Loucy (cell line): ENCODE results near the gene AQP1.

ENCODE experiments used
- H2AFZ ChIP-seq: fragments of 200-600 bp; sonication (generic); 2 replicates; pipeline ENCODE4 v1.6.0; 2016; ENCODE audit warnings: antibody characterized with exemption, mild to moderate bottlenecking, low read length, moderate library complexity
- H3F3A ChIP-seq: fragments of 200-600 bp; 2 replicates; pipeline ENCODE4 v1.6.0; 2016; ENCODE audit warnings: antibody characterized with exemption, low read depth, mild to moderate bottlenecking
- H3K27me3 ChIP-seq: fragments of 200-600 bp; sonication (generic); 2 replicates; pipeline ENCODE4 v1.6.1; 2014; ENCODE audit warnings: low read length, mild to moderate bottlenecking; ENCODE audit not compliant: insufficient read depth, poor library complexity, severe bottlenecking
- H3K36me3 ChIP-seq: fragments of 200-600 bp; sonication (generic); 2 replicates; pipeline ENCODE4 v1.6.1; 2016; ENCODE audit warnings: low read length; ENCODE audit not compliant: insufficient read depth
- H3K4me1 ChIP-seq: fragments of 200-600 bp; sonication (generic); 2 replicates; pipeline ENCODE4 v1.5.1; 2014; ENCODE audit warnings: low read length, mild to moderate bottlenecking; ENCODE audit not compliant: insufficient read depth, poor library complexity, severe bottlenecking
- H3K4me2 ChIP-seq: fragments of 200-600 bp; sonication (generic); 2 replicates; pipeline ENCODE4 v1.6.0; 2014; ENCODE audit warnings: antibody characterized with exemption, low read length, low read depth, mild to moderate bottlenecking; ENCODE audit not compliant: poor library complexity, severe bottlenecking
- H3K4me3 ChIP-seq: fragments of 200-600 bp; sonication (generic); 2 replicates; pipeline ENCODE4 v1.5.1; 2014; ENCODE audit warnings: low read length, mild to moderate bottlenecking, mixed read lengths; ENCODE audit not compliant: poor library complexity, severe bottlenecking
- H3K79me2 ChIP-seq: fragments of 200-600 bp; sonication (generic); 2 replicates; pipeline ENCODE4 v1.6.1; 2014; ENCODE audit warnings: low read length; ENCODE audit not compliant: insufficient read depth
- H3K9ac ChIP-seq: fragments of 200-600 bp; sonication (generic); 2 replicates; pipeline ENCODE4 v1.6.0; 2014; ENCODE audit warnings: mild to moderate bottlenecking, low read depth, low read length, moderate library complexity; ENCODE audit not compliant: poor library complexity, severe bottlenecking
- H3K9me2 ChIP-seq: fragments of 200-600 bp; sonication (generic); replicated peaks from 2 replicates; pipeline ENCODE4 v1.6.1; 2016; ENCODE audit warnings: low read depth, low read length, mixed read lengths
- H3K9me3 ChIP-seq: fragments of 200-600 bp; sonication (generic); 2 replicates; pipeline ENCODE4 v1.6.1; 2014; ENCODE audit warnings: mild to moderate bottlenecking, antibody characterized with exemption, low read length, low read depth; ENCODE audit not compliant: insufficient read depth
- H4K20me1 ChIP-seq: fragments of 200-600 bp; sonication (generic); 2 replicates; pipeline ENCODE4 v1.6.0; 2014; ENCODE audit warnings: antibody characterized with exemption, low read length, mild to moderate bottlenecking; ENCODE audit not compliant: insufficient read depth, poor library complexity, severe bottlenecking
- CTCF ChIP-seq: fragments of 200-600 bp; sonication (generic); conservative IDR thresholded peaks from 2 replicates; pipeline ENCODE4 v1.5.1; 2014; ENCODE audit warnings: mild to moderate bottlenecking, antibody characterized with exemption, low read length
- EZH2phosphoT487 ChIP-seq: fragments of 200-600 bp; IDR thresholded peaks from 2 replicates; pipeline ENCODE4 v1.6.1; 2018; ENCODE audit warnings: antibody characterized with exemption, mild to moderate bottlenecking, moderate library complexity, borderline replicate concordance

The AQP1 gene

GRCh38 chr7:30936650-30937245 lies 25.1 kb downstream of the AQP1 start:
- no peaks in the 10 kb centered on the region for H3K79me2 ChIP-seq
- no peaks in the 10 kb centered on the region for H3K9me3 ChIP-seq
- no peak overlapping the region for H3K4me2 ChIP-seq
- TF ChIP-seq CTCF: no peak
- no peak for TF ChIP-seq EZH2phosphoT487
- H4K20me1 ChIP-seq: no peaks in the 10 kb centered on the region
- no peaks in the 10 kb centered on the region for H3K27me3 ChIP-seq
- no peaks in the 10 kb centered on the region for H3K4me1 ChIP-seq
- no peaks in the 10 kb centered on the region for H3K36me3 ChIP-seq
- no peak overlapping the region for H3K9ac ChIP-seq
- no peaks in the 10 kb centered on the region for H3F3A ChIP-seq
- no peaks in the 10 kb centered on the region for H3K9me2 ChIP-seq
- no peak overlapping the region for H2AFZ ChIP-seq
- H3K4me3 ChIP-seq: no peak overlapping the region

- no peaks in the 10 kb centered on the region for H3K4me1 ChIP-seq
These were observed 25.8 kb downstream of the AQP1 start for GRCh38 chr7:30937416-30937815.

GRCh38 chr7:30938435-30939316 lies 27.0 kb downstream of the AQP1 start:
- no peaks in the 10 kb centered on the region for H3K9me3 ChIP-seq
- peak overlapping the region; percentile 64; the same call in 1 of the 2 replicates for H2AFZ ChIP-seq
- H3K4me1 ChIP-seq: no peaks in the 10 kb centered on the region
- no peak overlapping the region for H3K4me2 ChIP-seq
- no peak overlapping the region for H3K9ac ChIP-seq
- H3K27me3 ChIP-seq: no peaks in the 10 kb centered on the region
- TF ChIP-seq EZH2phosphoT487: no peak
- peak; percentile 85 for TF ChIP-seq CTCF
- no peaks in the 10 kb centered on the region for H3K79me2 ChIP-seq
- no peaks in the 10 kb centered on the region for H3K9me2 ChIP-seq
- no peaks in the 10 kb centered on the region for H3F3A ChIP-seq
- no peaks in the 10 kb centered on the region for H3K36me3 ChIP-seq
- H3K4me3 ChIP-seq: no peak overlapping the region
- no peaks in the 10 kb centered on the region for H4K20me1 ChIP-seq

More at GRCh38 chr7:30937416-30937815, 25.8 kb downstream of the AQP1 start:
- H2AFZ ChIP-seq: no peak overlapping the region
- no peaks in the 10 kb centered on the region for H3K27me3 ChIP-seq
- no peaks in the 10 kb centered on the region for H3K36me3 ChIP-seq
- H3K9ac ChIP-seq: no peak overlapping the region
- H3K9me3 ChIP-seq: no peaks in the 10 kb centered on the region
- H3K9me2 ChIP-seq: no peaks in the 10 kb centered on the region
- H3K79me2 ChIP-seq: no peaks in the 10 kb centered on the region
- TF ChIP-seq EZH2phosphoT487: no peak
- no peak for TF ChIP-seq CTCF
- H3K4me2 ChIP-seq: no peak overlapping the region
- H4K20me1 ChIP-seq: no peaks in the 10 kb centered on the region
- H3K4me3 ChIP-seq: no peak overlapping the region
- no peaks in the 10 kb centered on the region for H3F3A ChIP-seq
